HepG2 (cell line): ENCODE data around the gene SRSF12. TPM values are rescaled to one million over a fixed set of nuclear protein-coding genes. Genes with fewer than 3 reads are reported as not detected.
"Not testable (repeated sequence)": the region's sequence is repeated elsewhere in the genome, so short reads cannot be mapped to it uniquely, and the experiment has no call there.

Experiments used
- ATAC-seq: fragments of 200-7000 bp; cut with Tn5 transposase; 3 replicates; pipeline ENCODE4 v1.9.1; 2020; ENCODE audit warnings: mild to moderate bottlenecking, moderate library complexity
- BruUV-seq: library from RNA; stranded (reverse); fragments of 400-500 nt; replicated peaks from 2 replicates; lab custom pipeline; 2021; lab: Mats Ljungman, UMichigan
- CTCF ChIA-PET: fragments of 300-600 bp; formaldehyde crosslinking; extraction: SDS; loops from one replicate; lab custom pipeline; 2021; ENCODE audit warnings: low total read pairs, inconsistent platforms, low intra/inter-chr PET ratio; lab: Yijun Ruan, JAX
- POLR2A ChIA-PET: fragments of 350-600 bp; sonication (Branson Sonifier 250); formaldehyde crosslinking; loops from one replicate; lab custom pipeline; 2020; ENCODE audit warnings: antibody characterized with exemption, inconsistent platforms; lab: Yijun Ruan, JAX
- DNase-seq: peaks from one replicate; pipeline ENCODE4 v3.0.0-alpha.2; 2015; ENCODE audit warnings: low spot score
- FAIRE-seq: peaks from 3 replicates; lab custom pipeline; 2011; peaks lifted over from hg19 to GRCh38; lab: Jason Lieb, UNC
- H2AFZ ChIP-seq: one replicate; pipeline ENCODE4 v1.6.1; 2011; ENCODE audit warnings: low read length, inconsistent platforms
- H3K27ac ChIP-seq: fragments of 300-600 bp; 3 replicates; pipeline ENCODE4 v1.8.0; 2011; ENCODE audit warnings: mixed run types, mild to moderate bottlenecking, mixed read lengths, low read length, inconsistent platforms; ENCODE audit not compliant: insufficient read depth; ENCODE audit errors: extremely low read length
- H3K27me3 ChIP-seq, 2 experiments: fragments of 200-600 bp in 1 of 2; 2 replicates in 1 of 2; 3 replicates in 1 of 2; pipeline versions ENCODE4 v1.6.0 to v1.8.0; 2011; ENCODE audit warnings: low read length in 2 of 2, mild to moderate bottlenecking in 2 of 2, moderate library complexity in 2 of 2, inconsistent platforms in 1 of 2; ENCODE audit not compliant: insufficient read depth in 2 of 2, control insufficient read depth in 1 of 2
- H3K36me3 ChIP-seq, 2 experiments: fragments of 200-600 bp in 1 of 2; replicated peaks in 1 of 2; 2 replicates in 1 of 2; 3 replicates in 1 of 2; pipeline versions ENCODE4 v1.5.1 to v1.8.0; 2011; ENCODE audit warnings: low read length in 2 of 2, inconsistent platforms in 1 of 2; ENCODE audit not compliant: insufficient read depth in 2 of 2, control insufficient read depth in 1 of 2
- H3K4me1 ChIP-seq: 2 replicates; pipeline ENCODE4 v1.5.1; 2012; ENCODE audit warnings: low read length, inconsistent platforms; ENCODE audit not compliant: insufficient read depth
- H3K4me2 ChIP-seq: 2 replicates; pipeline ENCODE4 v1.6.0; 2011; ENCODE audit warnings: low read depth, low read length, inconsistent platforms
- H3K4me3 ChIP-seq, 3 experiments: fragments of 200-600 bp in 1 of 3; sonication (generic), shearing (Covaris generic) in 1 of 3; replicated peaks in 1 of 3; 2 replicates each; pipeline ENCODE4 v1.5.1; 2011 to 2016; ENCODE audit warnings: low read length in 3 of 3, inconsistent platforms in 2 of 3, low read depth in 2 of 3, mild to moderate bottlenecking in 2 of 3, control low read depth in 1 of 3, mixed read lengths in 1 of 3; ENCODE audit not compliant: insufficient read depth in 1 of 3
- H3K79me2 ChIP-seq: one replicate; pipeline ENCODE4 v1.6.1; 2011; ENCODE audit warnings: low read length, inconsistent platforms; ENCODE audit not compliant: insufficient read depth
- H3K9ac ChIP-seq: 2 replicates; pipeline ENCODE4 v1.6.0; 2011; ENCODE audit warnings: mild to moderate bottlenecking, low read depth, low read length, inconsistent platforms; ENCODE audit not compliant: insufficient read depth
- H3K9me3 ChIP-seq: 2 replicates; pipeline ENCODE4 v1.5.1; 2012; ENCODE audit warnings: mild to moderate bottlenecking, low read length
- H4K20me1 ChIP-seq: 2 replicates; pipeline ENCODE4 v1.6.0; 2011; ENCODE audit warnings: inconsistent platforms, mild to moderate bottlenecking, low read length, moderate library complexity; ENCODE audit not compliant: insufficient read depth
- HNF4A ChIP-seq: sonication (generic); formaldehyde crosslinking; IDR thresholded peaks from 2 replicates; pipeline ENCODE4 v1.4.0; 2020; ENCODE audit warnings: missing genetic modification reagents
- SP1 ChIP-seq, 2 experiments: fragments of 450-650 bp in 1 of 2; sonication (generic) in 1 of 2; formaldehyde crosslinking in 1 of 2; IDR thresholded peaks; 2 replicates each; pipeline versions ENCODE4 v1.4.0 to v1.6.1; 2016 to 2020; ENCODE audit warnings: missing genetic modification reagents in 1 of 2
- ZNF33A ChIP-seq: sonication (generic); formaldehyde crosslinking; IDR thresholded peaks from 2 replicates; pipeline ENCODE4 v1.5.1; 2020; ENCODE audit warnings: missing genetic modification reagents, mild to moderate bottlenecking, moderate library complexity, borderline replicate concordance
- WGBS: methylation state at CpG from one replicate; pipeline ENCODE4 v1.1.6; 2017; ENCODE audit warnings: low lambda C conversion rate; 5-methylcytosine and 5-hydroxymethylcytosine counted together
- in situ Hi-C: cut with HindIII; loops from 2 replicates; pipeline ENCODE4 v1.10.0; 2017; ENCODE audit warnings: low pct_unique_long_range_greater_than_20kb; ENCODE audit not compliant: extremely low pct_ligation_motif_present
- intact Hi-C: fragments of 100-400 bp; cut with micrococcal nuclease; formaldehyde crosslinking; loops from one replicate; pipeline ENCODE4 v1.10.0; 2022; ENCODE audit not compliant: unreplicated experiment
- polyA plus RNA-seq, 8 experiments: library from polyadenylated mRNA; depleted of rRNA in 3 of 8; stranded (reverse) in 7 of 8; unstranded in 1 of 8; fragments of >200 nt; fragmentation: Illumina TruSeq in 4 of 8; extraction: Trizol in 4 of 8; gene quantifications; 2 replicates each; pipeline versions ENCODE4 v1.2.1 to v1.2.3, GENCODE V29; 2011 to 2016; ENCODE audit warnings: low read depth in 4 of 8, missing spikeins in 1 of 8, mixed read lengths in 1 of 8; ENCODE audit not compliant: insufficient read depth in 1 of 8
- total RNA-seq, 5 experiments: library from RNA; depleted of rRNA; stranded (reverse); fragments of >200 nt; fragmentation: Illumina TruSeq; extraction: Trizol; gene quantifications; 2 replicates each; pipeline ENCODE4 v1.2.3, GENCODE V29; 2016; ENCODE audit warnings: low read depth in 1 of 5
- TF ChIP-seq, protein P1 (sequence below): sonication (generic); formaldehyde crosslinking; IDR thresholded peaks from 2 replicates; pipeline ENCODE4 v1.4.0; 2020; ENCODE audit warnings: missing genetic modification reagents
- TF ChIP-seq, protein P2 (sequence below): sonication (generic); formaldehyde crosslinking; IDR thresholded peaks from 2 replicates; pipeline ENCODE4 v1.5.0; 2020; ENCODE audit warnings: mild to moderate bottlenecking, missing genetic modification reagents

SRSF12 gene
- total and polyA plus RNA-seq, 2 of the 13 experiments (the other 11 are each of a cell fraction or from before 2014, with no cell fraction given) = 1.7 to 1.9 TPM

DNA sequence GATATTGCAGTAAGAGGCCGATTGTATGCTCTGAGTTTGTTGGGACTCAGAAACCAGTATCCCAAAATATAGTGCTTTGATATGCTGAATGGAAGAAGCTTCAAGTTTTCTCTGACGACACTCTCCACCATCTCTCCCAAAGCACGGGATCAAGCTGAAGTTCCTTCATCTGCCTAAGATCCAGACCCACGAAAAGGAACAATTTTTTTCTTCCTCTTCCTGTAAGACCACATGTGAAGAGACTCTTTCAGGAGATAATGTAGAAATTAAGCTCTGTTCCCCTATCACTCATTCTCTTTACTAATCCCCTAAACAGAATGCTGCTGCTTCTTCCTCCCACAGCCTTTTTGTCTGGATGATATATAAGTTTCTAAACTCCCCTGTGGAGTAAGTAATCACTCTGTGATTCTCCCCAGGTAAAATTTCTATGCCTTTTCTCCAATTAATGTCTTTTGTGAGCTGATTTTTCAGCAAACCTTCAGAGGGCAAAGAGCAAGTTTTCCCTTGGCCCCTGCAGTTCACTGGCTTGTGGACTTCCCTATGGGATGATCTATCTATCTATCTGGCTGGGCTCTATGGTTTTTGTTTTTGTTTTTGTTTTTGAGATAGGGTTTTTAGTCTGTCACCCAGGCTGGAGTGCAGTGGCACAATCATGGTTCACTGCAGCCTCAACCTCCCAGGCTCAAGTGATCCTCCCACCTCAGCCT is 50.8 kb downstream of the SRSF12 start:
- in situ Hi-C loops (no loop called here), intact Hi-C loops (no loop called here)
- Histone ChIP-seq H3K9me3 (no peaks in the 10 kb centered on the region), H3K27me3 (no peaks in the 10 kb centered on the region), H3K4me2 (peak overlapping the region; percentile 57), H3K4me1 (peaks cover 51% of the 10 kb centered on the region), H3K4me3 (no peak overlapping the region), H4K20me1 (no peaks in the 10 kb centered on the region), H3K27ac (no peak overlapping the region), H2AFZ (peak overlapping the region; percentile 36), H3K36me3 (no peaks in the 10 kb centered on the region), H3K79me2 (no peaks in the 10 kb centered on the region), H3K9ac (no peak overlapping the region)
- ATAC-seq = peak; percentile 38; the same call in 2 of the 3 replicates
- WGBS = 23% methylated on average over 4 of the region's 4 CpGs
- TF ChIP-seq, protein P1, sequence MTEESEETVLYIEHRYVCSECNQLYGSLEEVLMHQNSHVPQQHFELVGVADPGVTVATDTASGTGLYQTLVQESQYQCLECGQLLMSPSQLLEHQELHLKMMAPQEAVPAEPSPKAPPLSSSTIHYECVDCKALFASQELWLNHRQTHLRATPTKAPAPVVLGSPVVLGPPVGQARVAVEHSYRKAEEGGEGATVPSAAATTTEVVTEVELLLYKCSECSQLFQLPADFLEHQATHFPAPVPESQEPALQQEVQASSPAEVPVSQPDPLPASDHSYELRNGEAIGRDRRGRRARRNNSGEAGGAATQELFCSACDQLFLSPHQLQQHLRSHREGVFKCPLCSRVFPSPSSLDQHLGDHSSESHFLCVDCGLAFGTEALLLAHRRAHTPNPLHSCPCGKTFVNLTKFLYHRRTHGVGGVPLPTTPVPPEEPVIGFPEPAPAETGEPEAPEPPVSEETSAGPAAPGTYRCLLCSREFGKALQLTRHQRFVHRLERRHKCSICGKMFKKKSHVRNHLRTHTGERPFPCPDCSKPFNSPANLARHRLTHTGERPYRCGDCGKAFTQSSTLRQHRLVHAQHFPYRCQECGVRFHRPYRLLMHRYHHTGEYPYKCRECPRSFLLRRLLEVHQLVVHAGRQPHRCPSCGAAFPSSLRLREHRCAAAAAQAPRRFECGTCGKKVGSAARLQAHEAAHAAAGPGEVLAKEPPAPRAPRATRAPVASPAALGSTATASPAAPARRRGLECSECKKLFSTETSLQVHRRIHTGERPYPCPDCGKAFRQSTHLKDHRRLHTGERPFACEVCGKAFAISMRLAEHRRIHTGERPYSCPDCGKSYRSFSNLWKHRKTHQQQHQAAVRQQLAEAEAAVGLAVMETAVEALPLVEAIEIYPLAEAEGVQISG (CRISPR knock-in tag) = peak; percentile 86
- TF ChIP-seq ZNF33A = no peak
- TF ChIP-seq, protein P2, sequence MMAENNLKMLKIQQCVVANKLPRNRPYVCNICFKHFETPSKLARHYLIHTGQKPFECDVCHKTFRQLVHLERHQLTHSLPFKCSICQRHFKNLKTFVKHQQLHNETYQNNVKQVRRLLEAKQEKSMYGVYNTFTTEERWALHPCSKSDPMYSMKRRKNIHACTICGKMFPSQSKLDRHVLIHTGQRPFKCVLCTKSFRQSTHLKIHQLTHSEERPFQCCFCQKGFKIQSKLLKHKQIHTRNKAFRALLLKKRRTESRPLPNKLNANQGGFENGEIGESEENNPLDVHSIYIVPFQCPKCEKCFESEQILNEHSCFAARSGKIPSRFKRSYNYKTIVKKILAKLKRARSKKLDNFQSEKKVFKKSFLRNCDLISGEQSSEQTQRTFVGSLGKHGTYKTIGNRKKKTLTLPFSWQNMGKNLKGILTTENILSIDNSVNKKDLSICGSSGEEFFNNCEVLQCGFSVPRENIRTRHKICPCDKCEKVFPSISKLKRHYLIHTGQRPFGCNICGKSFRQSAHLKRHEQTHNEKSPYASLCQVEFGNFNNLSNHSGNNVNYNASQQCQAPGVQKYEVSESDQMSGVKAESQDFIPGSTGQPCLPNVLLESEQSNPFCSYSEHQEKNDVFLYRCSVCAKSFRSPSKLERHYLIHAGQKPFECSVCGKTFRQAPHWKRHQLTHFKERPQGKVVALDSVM (CRISPR knock-in tag) = peak; percentile 84
- TF ChIP-seq SP1 (IDR thresholded peaks at IDR 0.05) = no peak
- no peak for TF ChIP-seq SP1 (CRISPR knock-in tag; IDR thresholded peaks at IDR 0.05)
- peak; percentile 52; the same call in 1 of the 2 replicates for TF ChIP-seq HNF4A
- CTCF ChIA-PET = no interaction called here
- peak; percentile 58 for FAIRE-seq
- DNase-seq = no peak
- no TSS peak for BruUV-seq
- POLR2A ChIA-PET = interaction anchor here (8.6 kb wide), 1 partner anchor 15 kb away, joined by 117 read pairs; the partner anchor contains the start of gene PNRC1

DNA sequence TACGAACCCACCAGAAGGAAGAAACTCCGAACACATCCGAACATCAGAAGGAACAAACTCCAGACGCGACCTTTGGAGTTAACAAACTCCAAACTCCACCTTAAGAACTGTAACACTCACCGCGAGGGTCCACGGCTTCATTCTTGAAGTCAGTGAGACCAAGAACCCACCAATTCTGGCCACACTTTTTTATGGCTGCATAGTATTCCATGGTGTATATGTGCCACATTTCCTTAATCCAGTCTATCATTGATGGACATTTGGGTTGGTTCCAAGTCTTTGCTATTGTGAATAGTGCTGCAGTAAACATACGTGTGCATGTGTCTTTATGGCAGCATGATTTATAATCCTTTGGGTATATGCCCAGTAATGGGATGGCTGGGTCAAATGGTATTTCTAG is 51.8 kb downstream of the SRSF12 start:
- H2AFZ ChIP-seq, BruUV-seq, H3K9ac ChIP-seq, in situ Hi-C loops, DNase-seq, H3K79me2 ChIP-seq, H3K9me3 ChIP-seq, FAIRE-seq, intact Hi-C loops, H4K20me1 ChIP-seq, H3K4me3 ChIP-seq, CTCF ChIA-PET, H3K27ac ChIP-seq, ATAC-seq, H3K36me3 ChIP-seq, H3K4me2 ChIP-seq, H3K27me3 ChIP-seq: not testable (repeated sequence)
- POLR2A ChIA-PET = interaction anchor here (8.6 kb wide), 1 partner anchor 16 kb away, joined by 117 read pairs; the partner anchor contains the start of gene PNRC1
- WGBS = 94% methylated on average over 9 of the region's 9 CpGs
- H3K4me1 ChIP-seq = peaks cover 41% of the 10 kb centered on the region
